Cerebellar nuclear complex (tissue), 1 donor: ENCODE measurements around the gene TNRC6C.
"Not testable (repeated sequence)": the region's sequence is repeated elsewhere in the genome, so short reads cannot be mapped to it uniquely, and the experiment has no call there.

Experiments used
- DNase-seq, 2 experiments: peaks; one replicate each; lab custom pipeline; 2025; lab: John Stamatoyannopoulos, UW

Gene TNRC6C

DNA sequence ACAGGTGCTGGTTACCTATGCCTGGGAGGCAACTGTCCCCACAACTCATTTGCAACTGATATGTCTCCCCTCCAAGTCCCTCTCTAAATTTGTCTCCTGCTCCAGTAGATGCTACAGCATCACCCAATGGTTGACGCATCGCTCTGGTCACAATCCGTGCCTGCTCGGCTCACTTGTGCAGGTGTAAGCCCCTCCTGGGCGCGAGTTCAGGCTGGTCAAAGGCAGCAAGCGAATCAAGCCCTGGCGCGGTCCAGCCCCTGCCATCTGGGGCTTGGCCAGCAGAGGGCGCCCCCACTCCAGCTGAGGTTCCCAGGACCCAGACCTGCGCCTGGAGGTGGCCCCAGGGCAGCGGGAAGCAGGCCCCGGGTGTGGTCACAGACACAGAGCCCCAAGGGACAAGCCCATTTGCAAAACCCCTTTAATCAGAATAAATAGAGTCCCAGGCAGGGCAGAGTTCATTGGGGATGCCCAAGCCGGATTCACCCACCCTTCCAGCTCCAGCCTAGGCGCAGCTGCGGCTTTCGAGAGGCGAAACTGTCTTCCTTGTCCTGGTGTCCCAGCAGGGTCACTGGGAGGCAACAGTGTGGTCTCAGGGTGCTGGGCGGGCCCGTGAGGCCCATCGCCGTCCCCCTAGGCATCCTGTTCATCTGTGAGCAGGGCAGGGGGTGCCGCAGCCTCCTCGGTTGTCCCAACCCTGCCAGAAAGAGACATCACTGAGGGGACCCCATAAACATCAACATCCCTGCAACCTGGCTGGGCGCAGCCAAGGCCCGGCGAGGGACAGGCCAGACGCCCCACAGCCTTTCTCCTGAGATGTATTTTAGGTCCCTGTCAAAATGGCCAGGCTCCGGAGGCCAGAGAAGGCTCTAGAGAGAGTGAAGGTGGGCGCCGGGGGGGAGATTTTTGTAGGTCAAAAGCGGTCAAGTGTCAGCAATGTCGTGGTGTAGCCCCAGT, 154.3 kb downstream of the TNRC6C start:
- DNase-seq, result no peak

DNA sequence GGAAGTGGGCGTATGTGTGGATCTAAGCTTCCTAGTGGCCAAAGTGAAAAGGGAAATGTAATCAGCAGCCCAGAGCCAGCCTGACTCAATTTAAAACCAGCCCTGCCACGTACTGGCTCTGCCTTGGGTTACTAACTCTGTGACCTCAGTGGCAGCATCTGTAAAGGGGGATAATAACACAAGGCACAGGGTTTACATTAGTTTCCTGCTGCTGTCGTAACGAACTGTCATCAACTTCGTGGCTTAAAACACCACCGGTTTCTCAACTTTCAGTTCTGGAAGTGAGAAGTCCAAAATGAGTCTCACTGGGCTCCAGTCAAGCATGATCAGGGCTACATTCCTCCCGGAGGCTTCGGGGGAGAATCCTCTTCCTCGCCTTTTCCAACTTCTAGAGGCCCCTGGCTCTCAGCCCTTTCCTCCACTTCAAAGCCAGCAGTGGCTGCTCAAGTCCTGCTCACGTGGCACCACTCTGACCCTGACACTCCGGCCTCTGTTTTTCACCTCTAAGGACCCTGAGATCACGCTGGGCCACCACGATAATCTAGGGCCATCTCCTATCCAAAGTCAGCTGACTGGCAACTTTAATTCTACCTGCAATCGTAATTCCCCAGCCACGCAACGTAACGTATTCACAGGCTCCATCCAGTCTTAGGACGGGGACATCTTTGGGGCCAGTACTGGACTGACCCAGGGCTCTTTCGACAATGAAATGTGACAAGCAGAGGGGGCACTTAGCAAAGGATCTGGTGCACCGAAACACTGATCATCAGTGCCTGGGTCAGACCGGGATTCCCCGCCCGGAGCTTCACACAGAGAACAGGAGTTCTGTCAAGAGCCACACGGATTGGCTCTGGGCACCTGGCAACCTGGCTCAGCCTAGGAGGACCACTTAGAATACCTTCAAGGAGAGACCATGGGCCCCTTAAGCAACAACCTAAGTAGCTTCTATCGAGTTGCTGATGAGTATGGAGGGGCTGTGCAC, 155.6 kb downstream of the TNRC6C start:
- DNase-seq, result no peak

DNA sequence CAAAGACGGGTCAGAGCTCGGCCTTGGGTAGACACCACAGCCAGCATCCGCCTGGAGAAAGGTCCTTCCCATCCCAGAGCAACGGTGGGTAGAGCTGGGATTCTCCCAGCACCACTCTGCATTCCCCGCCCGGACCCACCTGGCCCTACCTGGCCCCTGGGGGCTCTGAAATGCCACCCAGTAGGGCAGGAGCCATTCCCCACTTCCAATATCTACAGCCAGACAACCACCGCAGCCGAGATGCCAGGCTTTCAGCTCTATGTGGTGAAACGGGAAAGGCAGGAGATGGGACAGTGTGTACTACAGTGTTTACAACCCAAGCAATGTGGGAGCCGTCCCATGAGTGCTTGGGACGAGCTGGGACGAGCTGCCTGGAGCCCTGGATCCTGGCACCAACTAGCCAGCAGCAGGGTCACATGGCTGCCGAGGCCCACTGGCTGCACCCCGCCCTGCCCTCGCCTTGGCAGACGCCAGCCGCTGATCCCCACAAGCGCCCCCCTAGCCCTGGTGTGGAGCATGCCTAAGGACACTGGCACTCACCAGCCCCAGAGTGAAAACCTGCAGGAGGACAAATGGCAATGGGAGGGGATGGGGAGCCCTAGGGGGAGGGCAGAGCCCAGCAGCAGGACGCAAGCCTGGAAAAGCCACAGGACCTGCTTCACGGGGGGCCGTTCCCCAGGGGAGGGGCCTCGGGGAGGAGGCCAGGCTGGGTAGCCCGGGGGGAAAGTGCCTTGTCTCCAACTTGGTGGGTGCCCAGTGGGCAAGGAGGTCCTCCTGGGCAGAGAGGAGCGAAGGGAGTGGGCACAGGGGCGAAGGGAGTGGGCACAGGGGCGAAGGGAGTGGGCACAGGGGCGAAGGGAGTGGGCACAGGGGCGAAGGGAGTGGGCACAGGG, 156.6 kb downstream of the TNRC6C start:
- no peak for DNase-seq

DNA sequence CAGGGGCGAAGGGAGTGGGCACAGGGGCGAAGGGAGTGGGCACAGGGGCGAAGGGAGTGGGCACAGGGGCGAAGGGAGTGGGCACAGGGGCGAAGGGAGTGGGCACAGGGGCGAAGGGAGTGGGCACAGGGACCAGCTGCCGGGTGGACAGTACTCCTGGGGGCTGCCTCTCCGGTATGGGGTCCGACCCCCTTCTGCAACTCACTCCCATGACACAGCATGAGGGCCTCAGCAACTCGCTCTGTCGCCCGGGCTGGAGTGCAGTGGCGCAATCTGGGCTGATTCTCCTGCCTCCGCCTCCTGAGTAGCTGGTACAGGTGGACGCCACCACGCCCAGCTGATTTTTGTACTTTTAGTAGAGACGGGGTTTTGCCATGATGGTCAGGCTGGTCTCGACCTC, 157.3 kb downstream of the TNRC6C start:
- not testable (repeated sequence) for DNase-seq

DNA sequence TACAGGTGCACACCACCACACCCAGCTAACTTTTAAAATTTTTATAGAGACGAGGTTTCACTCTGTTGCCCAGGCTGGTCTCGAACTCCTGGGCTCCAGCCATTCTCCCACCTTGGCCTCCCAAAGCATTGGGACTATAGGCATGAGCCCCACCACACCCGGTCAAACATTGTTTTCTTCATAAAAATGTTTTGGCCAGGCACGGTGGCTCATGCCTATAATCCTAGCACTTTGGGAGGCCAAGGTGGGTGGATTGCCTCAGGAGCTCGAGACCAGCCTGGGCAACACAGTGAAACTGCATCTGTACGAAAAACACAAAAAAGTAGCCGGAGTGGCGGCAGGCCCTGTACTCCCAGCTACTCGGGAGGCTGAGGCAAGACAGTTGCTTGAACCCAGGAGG, 157.9 kb downstream of the TNRC6C start:
- no peak for DNase-seq

DNA sequence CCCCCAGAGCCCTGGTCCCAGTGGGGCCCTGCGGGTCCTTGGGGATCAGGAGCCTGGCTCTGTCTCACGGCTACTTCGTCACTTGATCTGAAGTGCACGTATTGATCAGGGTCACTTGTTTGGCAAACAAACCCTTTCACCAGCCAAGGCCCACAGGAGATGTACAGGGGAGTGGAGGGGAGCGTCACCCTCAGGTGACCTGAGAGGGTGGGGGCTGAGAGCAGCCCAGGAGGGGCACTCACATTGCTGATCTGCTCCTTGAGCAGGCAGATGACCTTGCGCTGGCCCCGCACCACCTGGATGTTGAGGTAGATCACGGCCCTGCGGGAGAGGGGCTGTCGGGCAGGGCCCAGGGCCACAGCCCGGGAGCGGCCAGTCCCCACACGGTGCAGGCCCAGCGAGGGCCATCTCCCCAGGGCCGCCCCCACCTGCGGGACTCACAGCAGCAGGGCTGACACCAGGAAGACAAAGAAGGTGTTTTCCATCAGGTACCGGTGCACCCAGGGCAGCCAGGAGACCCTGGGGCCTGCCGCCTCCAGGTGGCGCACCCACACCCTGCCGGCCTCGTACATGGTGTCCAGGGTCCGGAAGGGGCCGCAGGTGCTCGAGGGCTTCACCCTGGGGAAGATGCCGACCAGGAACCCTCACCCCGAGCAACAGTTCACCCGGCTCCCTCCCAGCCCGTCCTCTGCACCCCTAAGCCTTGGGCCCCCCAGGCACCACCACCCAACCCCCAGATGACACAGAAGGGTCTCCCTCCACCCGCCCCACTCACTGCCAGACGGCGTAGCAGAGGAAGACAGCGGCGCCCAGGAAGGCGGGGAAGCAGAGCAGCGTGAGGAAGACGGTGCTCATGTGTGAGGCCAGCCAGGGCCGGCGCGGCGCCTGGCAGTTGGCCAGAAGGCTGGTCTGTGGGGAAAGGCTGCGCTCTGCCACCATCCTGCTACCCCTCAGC, 158.8 kb downstream of the TNRC6C start:
- no peak for DNase-seq

DNA sequence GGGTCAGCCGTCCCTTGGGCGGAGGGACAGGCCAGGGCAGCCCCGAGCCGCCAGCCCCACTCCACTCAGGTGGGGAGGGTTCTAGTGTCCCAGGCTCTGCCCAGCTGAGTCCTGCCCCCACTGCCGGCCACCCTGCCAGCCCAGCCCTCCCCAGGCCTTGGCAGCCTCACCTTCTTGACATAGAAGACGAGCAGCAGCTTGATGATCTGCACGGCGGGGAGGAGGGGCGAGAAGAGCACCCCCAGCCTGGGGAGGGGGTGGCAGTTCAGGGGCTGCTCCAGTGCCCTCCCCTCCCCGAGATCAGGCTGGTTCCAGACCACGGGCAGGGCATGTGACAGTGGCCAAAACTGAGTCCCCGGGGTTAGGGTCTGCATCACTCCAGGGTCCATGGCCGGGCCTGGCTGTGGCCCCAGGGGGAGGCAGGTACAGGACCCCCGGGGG, 160.3 kb downstream of the TNRC6C start:
- DNase-seq, result no peak

DNA sequence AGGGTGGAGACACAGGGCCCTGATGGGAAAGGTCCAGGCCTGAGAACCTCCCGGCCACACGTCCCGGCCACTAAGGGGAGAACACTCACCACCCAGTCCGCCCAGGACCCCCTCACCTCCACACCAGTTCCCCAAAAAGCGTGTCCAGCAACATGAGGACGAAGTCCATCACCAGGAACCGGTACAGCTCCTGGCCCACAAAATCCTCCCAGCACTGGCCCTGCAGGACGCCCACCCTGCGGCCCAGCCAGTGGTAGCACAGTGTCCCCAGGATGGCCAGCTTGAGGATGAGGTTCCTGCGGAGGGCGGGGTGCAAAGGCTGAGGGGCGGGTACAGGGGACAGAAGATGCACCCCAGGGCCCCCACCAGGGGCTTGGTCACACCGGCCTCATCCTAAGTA, 162.0 kb downstream of the TNRC6C start:
- no peak for DNase-seq

DNA sequence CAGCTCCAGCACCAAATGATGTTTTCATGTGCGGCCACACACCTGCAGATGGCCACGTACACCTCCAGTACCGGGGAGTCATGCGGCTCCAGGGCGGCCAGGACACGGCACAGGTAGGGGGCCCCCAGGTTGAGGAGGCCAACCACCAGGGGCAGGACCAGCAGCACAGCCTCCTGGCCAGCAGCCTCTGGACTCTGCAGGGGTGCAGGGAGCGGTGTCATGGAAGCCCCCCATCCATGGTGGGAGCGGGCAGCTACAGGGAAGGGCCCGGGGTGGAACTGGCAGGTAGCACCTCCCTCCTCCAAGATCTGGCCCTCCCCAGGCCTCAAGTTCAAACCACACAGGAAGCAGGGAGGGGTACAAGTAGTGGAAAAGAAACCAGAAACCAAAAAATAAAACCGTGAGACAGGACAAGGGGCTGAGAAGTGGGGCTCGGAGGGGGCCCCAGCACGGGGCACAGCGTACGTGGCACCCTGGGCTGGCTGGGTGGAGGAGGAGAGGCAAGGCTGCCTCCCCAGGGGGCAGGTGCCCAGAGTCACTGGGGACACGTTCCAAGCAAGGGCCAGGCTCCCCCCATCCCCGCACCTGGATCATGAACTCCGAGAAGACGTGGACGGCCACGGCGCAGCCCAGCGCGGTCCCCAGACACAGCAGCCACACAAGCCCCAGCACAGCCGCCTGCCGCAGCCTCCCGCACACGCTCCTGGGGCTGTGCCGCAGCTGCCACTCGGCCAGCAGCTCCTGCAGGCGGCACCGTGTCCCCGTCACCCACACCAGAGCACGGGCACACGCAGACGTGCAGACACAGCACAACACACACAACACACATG, 162.7 kb downstream of the TNRC6C start:
- no peak for DNase-seq

DNA sequence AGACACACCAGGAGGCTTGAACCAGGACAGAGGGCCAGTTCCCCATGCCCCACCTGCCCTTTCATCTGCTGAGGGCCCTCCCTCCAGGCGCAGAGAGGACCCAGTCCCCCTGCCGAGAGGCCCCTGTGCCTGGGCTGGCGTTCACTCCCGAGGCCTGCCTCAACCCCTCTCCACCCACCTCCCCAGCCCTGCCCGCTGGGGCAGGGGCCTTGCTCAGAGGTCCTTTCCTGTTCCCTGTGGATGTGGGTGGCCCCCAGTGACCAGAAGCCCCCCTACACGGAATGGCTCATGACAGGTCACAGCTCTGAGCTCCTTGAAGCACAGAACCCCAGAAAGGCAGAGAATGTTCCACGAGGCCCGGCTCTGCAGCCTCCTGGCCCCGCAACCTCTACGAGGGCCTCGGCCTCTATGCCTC, 163.3 kb downstream of the TNRC6C start:
- no peak for DNase-seq

DNA sequence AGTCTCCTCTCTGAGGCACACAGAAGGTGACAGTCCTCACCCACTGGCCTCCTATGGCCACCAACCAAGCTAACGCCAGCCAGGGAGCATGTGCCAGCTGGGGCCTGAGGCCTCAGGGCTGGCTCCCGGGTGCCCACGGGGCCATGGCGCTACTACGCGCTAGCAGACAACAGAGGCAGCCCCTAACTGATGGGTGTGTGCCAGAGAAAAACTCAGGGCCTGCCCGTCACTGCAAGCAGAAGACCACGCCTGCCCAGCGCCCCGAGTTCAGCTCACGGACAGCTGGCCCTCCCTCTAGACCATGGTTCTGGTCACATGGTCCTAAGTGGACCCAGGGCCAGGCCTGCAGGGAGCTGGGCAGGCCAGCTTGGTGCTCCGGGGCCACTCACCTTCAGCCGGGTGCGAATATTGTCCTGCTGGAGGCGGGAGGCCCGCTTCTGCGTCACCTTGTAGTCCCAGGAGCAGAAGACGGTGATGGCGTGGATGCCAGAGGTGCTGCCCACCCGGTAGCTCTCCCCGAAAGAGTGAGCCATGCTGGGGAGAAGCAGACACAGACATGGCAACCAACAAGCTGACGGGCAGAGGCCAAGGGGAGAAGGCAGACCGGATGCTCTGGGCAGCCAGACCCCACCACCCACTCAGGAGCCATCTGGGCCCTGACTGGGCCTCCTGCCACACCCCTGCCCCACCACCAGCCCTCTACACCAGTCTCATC, 163.9 kb downstream of the TNRC6C start:
- no peak for DNase-seq

DNA sequence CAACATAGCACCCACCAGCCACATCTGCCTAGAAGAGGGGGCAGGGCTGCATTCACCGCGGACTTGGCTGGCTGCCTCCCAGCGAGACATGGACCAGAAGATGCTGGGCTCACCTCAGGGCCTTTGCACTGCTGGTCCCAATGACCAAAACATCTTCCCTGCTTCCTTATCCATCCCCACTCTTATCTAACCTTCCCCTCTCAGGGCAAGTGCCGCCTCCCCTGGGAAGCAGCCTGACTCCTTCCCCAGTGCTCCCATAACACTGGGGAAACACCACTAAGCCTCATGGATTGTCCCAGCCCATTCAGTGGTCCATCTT, 164.4 kb downstream of the TNRC6C start:
- DNase-seq, result no peak

DNA sequence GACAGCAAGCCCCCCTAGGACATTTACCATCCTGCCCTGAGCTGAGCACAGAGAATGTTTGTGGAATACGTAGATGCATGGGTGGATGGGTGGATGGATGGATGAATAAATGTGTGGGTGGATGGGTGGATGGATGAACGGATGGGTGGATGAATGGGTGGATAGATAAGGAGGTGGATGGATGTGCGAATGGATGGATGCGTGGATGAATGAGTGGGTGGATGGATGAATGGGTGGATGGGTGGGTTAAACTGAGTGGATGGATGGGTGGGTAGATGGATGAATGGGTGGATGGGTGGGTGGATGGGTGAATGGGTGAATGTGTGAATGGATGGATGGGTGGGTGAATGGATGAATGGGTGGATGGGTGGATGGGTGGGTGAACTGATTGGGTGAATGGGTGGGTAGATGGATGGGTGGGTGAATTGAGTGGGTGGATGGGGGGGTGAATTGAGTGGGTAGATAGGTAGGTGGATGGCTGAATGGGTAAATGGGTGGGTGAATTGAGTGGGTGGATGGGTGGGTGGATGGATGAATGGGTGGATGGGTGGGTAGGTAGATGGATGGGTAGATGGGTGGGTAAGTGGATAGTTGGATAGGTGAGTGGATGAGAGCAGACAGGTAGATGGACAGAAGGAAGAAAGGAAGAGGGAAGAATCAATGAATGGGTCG, 164.9 kb downstream of the TNRC6C start:
- DNase-seq, result no peak

DNA sequence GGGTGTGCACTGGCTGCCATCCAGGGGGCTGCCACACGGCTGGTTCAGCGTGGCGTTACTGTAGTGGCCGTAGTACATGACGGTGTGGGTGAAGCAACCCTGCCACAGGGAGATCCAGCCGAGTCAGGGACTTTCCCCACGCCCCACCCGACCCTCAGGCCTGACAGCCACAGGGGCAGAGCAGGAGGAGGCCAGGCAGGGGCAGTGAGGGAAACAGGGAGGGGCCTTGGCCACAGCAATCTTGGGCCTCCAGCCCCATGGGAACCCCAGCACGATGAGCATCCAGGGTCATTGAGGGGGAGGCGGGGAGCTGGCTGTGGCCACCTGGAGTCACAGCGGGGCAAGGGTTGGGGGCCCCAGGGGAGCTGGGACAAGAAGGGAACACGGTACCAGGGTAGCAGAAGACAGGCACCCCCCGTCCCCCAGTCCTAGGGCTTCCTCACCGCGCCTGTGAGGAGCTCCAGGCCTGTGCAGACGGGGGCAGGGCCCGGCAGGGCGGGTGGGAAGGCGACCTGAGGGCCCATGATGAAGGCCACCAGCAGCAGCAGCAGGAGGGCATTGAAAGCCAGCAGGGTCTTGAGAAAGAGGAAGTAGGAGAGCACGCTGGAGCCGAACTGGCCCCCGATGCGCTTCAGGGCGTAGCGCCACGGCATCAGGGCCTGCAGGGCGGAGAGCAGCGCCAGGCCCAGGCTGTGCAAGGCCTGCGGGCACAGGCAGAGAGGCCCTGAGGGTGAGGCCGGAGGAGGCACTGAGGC, 165.8 kb downstream of the TNRC6C start:
- no peak for DNase-seq

DNA sequence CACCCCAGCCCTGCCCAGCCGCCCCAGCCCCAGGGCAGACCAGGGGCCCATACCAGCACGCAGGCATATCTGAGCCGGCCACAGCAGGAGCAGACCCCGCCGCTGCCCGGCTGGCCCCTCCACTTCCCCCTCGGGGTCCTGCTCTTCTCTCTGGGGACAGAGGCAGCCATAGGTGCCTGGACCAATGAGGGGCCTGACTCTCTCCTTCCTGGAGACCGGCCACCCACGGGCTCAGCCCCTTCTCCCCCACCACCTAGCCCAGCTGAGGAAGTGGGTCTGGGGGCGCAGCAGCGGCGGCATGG, 166.3 kb downstream of the TNRC6C start:
- no peak for DNase-seq

DNA sequence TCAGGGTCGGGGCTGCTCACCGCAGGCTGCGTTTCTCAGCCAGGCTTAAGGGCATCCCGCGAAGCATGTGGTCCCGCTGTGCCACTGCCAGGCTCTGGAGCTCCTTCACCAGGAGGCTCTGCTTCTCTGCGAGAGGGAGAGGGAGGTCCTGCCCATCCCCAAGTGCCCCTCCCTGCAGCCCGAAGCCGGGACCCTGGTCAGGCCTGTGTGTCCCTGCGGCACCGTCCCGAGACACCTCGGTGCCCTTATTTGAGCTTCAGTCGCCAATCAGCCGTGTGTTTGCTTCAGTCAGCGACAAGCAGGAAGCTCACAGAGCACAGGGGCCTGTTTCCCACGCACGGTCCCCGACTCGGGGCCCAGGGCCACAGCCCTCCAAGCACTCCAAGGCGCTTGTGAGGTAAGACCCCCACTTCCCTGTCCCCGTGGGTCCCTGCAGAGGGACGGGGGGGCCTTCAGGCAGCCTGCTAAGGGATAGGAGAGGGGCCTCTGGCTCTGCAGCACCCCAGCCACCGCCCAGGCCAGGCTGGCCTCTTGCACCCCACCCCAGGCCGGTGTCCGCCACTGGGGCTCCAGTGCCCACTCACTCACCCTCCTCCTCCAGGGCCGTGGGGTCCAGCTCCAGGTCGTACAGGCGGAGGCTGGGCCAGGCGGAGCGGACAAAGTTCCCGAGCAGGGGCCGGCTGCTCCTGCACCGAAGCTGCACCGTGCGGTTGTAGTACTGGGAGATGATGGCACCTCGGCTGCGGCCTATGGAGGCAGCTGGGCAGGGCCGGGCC, 166.8 kb downstream of the TNRC6C start:
- no peak for DNase-seq
